Activated T-cell treated with anti-CD3 and anti-CD28 coated beads, Interleukin-2, amount 50 U/mL, for 48 hours (primary cell): ENCODE data around the gene DNAAF2.

Experiments used
- DNase-seq, 2 experiments: peaks; one replicate each; pipeline ENCODE4 v3.0.0-alpha.2; 2020

The DNAAF2 gene

DNA sequence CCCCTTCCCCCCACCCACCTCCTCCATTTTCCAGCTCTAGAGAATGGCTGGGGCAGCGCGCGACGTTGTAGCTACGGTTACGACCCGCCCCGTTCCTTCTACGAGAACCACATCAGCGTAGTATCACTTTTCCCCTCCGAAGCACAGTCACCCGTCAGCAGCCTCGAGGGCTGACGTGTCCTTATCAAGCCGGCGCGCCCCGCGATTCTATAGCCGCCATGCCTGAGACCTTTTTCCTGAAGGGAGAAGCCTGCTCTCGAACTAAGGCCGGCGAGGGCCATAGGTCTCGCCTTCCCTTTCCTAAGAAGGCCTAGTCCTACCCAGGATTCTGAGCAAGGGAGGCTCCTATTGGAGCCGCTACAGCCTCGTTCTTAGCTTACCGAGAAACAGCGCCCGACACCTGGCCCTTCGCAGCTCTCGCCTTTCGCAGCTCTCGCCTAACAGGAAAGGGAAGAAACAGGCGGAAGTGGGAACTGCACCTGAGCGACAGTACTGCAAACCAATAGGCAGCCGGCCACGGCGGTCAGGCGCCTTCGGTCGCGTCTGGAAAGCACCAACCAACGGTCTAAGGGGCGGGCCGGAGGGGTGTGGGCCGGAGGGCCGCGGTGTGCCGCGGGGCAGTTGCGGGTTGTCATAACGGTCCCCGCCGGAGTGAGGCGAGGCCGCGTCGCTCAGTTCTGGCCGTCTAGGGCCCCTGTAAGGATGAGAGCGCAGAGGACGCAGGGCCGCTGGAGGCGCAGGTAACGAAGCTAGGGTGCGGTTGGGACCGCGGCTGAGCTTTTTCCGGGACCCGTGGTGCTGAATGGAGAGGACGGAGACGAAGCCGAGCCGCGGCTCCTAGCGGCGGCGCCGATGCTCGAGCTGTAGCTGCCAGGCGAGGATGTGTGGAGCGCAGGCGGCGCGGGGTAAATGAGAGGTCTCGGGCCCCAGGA, 14.6 kb downstream of the DNAAF2 start, which contains the start of the genes MGAT2 and RPL36AL:
Gene MGAT2 (plus strand): TSS at position 618 of the 932 bp plus-strand sequence. CDS start 470 bp downstream, outside the sequence.
Gene RPL36AL (minus strand): TSS at position 445 of the 932 bp plus-strand sequence. CDS start 1,522 bp downstream, outside the sequence.
- DNase-seq: peak; percentile 95 to 98

DNA sequence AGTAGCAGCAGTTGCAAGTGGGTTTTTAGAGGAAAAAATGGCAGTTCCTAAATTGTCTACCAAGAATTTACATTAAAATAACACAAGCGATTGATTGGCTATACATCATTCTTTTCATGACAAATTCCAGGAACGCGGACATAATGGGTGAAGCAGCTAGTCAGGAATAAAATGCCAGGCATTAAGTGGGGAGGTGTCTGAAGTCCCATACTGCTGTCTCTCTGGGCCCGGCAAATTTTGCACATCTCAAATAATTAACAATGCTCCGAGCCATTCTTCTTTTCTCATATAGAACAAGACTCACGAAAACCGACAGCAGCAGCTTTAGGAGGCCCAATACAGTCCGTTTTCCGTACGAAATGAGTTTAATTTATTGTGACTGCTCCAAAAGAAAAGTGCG, 15.3 kb downstream of the DNAAF2 start:
- no peak for DNase-seq

DNA sequence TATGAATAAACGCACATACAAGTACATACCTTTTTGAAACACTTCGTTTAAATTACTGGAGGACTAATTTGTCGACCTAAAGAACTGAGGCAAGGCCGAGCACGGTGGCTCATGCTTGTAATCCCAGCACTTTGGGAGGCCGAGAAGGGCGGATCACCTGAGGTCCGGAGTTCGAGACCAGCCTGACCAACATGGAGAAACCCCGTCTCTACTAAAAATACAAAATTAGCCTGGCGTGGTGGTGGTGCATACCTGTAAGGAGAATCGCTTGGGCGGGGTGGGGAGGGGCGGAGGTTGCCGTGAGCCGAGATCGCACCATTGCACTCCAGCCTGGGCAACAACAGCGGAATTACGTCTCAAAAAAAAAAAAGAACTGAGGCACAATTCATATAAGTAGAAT, 15.8 kb downstream of the DNAAF2 start:
- peak; percentile 20 to 25 for DNase-seq

DNA sequence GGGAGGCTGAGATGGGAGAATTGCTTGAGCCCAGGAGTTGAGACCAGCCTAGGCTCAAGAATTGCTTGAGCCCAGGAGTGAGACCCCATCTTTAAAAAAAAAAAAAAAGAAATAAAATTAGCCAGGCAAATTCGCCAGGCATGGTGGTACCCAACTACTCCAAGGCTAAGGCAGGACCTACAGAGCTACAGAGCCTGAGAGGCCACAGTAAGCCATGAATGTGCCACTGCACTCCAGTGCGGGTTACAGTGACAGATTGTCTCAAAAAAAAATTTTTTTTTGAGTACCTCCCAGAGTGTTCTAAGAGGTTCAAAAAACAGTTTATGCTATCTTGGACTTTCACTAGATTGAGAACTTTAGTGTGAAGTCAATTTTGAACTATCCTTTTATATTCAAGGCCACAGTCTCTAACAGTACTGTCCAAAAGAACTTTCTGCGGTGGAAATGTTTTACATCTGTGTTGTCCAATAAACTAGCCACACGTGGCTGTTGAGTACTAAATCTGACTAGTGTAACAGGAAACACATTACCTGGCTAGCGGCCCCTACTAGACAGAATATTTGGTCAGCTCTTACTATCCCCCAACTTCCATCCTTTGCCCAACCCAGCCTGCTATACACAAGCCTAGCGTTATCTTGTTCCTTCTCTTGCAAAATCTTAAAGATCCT, 17.1 kb downstream of the DNAAF2 start:
- peak in 1 of 2 experiments; percentile 14 for DNase-seq

DNA sequence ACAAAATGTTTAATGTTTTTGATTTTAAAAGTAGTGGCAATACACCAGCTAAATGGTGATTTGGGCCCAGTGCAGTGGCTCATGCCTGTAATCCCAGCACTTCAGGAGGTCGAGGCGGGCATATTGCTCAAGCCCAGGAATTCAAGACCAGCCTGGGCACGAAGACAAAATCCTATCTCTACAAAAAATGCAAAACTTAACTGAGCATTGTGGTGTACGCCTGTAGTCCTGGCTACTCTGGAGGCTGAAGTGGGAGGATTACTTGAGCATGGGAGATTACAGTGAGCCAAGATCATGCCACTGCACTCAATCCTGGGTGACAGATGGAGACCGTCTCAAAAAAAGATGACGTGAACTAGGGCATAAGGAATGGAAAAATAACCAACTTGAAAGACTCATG, 19.3 kb downstream of the DNAAF2 start:
- DNase-seq: peak in 1 of 2 experiments; percentile 9

DNA sequence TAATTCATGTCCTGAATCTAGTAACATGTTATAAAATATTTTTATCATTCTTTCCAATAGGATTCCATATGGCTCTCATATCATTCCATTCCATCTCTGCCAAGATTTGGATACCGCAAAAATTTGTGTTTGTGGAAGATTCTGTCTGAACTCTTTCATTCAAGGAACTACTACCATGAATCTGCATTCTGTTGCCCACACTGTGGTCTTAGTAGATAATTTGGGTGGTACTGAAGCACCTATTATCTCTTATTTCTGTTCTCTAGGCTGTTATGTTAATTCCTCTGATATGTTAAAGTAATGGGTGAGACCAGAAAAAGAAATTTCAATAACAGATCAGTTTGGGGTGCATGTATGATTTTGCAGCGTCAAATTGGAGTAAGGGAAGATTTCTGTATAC, 20.8 kb downstream of the DNAAF2 start:
- DNase-seq: no peak

DNA sequence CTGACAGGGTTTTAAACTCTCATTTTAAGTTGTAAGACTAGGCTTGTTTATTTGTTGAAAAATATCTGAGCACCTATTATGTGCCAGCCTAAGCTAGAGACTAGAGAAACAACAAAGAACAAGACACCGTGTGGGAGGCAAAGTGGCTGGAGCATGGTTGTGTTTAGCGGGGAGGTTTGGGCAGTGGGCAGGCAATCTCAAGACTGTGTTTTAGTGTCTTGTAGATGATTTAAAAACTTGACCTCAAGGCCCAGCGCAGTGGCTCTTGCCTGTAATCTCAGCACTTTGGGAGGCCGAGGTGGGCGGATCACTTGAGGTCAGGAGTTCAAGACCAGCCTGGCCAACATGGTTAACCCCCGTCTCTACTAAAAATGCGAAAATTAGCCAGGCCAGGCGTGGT, 22.4 kb downstream of the DNAAF2 start:
- DNase-seq: peak in 1 of 2 experiments; percentile 13

DNA sequence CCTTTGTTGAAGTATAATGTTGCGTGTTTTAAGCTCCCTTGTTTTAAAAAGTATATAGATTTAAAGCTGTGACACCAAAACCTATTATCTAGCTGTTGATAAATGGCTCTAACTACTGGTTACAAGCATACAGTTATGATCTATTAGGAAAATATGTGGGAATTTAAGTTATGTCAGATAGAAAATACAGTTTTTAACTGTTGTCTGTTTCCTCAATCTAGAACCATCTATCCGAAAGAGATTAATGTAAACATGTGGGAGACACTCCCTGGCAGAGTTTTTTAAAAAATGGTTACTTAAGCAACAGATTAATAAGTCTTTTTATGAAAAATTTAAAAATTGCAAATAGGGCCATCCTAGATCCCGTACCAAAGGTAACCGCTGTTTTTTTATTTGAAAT, 22.8 kb downstream of the DNAAF2 start:
- DNase-seq: no peak

DNA sequence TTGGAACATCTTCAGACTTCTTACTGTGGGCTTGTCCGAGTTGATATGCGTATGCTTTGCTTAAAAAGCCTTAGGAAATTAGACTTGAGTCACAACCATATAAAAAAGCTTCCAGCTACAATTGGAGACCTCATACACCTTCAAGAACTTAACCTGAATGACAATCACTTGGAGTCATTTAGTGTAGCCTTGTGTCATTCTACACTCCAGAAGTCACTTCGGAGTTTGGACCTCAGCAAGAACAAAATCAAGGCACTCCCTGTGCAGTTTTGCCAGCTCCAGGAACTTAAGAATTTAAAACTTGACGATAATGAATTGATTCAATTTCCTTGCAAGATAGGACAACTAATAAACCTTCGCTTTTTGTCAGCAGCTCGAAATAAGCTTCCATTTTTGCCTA, 27.5 kb downstream of the DNAAF2 start:
- no peak for DNase-seq

DNA sequence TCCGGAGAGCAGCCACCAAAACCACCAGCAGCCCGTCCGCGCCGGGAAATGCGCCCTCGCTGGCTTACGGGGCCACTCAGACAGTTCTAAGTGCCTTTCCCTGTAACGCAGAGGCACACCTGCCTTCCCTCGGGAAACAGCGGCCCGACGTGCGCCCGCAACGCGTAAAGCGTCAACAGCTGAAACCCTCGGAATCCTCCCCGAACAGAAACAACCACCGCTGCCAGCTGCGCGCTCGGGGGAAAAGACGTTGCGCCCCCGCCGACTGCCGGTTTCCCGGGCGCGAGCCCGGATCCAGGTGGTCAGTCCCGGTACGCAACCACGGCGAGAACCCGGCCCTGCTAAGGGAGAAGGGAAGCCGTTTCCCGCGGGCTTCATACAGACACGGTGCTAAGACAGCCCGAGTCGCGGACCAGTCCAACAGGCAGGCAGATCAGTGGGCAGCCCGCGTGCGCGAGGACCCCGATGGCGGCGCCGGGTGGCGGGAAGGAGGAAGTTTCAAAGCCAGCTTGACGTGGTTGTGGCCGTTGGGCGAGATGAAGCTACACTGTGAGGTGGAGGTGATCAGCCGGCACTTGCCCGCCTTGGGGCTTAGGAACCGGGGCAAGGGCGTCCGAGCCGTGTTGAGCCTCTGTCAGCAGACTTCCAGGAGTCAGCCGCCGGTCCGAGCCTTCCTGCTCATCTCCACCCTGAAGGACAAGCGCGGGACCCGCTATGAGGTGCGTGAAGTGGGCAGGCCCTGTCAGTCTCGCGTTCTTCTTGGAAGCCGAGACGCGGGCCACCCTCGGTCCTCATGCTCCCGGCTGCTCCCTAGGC, 36.4 kb downstream of the DNAAF2 start, which contains the start of gene LRR1:
Gene LRR1 (plus strand): TSS at position 456 of the 816 bp plus-strand sequence. CDS start 81 bp downstream, at position 537.
- peak; percentile 94 to 95 for DNase-seq

DNA sequence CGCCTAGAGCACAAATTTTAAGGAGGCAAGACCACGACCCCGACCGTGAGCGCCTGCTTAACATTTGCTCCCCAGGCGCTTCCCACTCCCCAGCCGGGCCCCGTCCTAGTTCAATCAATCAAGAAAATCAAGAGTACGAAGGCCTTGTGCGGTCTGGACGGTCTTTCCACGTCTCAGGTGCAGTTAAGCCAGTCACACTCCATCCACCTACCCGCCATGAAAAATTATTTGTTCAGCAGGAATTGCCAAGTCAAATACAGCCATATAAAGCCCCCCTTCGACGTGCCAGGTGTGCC, 36.9 kb downstream of the DNAAF2 start:
- no peak for DNase-seq

DNA sequence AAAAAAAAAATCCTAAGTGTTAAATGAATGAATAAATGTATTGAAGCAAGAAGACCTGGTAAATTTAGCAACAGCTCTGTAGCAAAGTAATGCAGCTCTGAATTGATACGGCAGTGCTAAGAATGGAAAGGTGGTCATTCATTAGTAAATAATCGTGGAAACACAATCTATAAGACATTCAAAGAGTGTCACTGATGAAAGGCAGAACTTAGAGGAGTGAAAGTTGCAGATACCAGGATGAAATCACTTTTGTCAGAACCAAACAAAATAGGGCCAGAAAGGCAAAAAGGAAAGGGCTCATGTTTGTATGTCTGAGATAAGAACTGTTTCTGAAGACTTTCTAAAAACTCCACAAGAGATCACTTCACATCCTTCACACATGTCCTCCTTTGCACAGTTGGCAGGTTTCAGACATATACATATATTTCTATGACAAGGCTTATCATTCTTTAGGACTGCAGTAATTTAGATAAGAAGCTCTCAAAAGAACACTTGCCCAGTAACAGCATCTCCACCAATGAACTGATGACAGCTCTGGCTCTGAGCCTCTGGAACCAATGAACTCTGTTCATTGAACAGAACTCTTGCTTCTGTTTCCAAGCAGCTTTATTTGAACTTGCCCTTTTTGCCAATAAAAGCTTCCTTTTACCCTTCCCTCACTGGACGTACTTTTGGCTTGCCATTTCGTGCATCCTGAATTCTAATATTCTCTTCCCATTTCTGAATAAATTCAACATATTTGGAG, 40.5 kb downstream of the DNAAF2 start:
- DNase-seq: no peak

DNA sequence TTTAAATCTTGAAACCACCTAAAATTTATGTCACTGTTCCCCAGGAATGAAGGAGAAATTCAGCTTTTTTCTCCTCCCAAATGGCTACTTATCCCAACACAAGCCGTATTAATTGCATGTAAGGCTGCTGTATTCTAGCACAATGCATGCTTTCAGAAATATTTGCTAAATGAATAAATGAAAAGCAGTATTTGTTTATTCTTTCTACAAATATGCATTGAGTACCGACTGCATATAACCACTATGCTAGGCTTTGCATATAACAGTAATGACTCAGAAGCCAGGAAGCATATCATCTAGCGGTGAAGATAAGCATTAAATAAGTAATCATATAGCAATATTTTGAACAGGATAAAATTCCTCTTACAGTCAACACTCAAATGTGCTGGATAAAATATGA, 42.0 kb downstream of the DNAAF2 start:
- no peak for DNase-seq

DNA sequence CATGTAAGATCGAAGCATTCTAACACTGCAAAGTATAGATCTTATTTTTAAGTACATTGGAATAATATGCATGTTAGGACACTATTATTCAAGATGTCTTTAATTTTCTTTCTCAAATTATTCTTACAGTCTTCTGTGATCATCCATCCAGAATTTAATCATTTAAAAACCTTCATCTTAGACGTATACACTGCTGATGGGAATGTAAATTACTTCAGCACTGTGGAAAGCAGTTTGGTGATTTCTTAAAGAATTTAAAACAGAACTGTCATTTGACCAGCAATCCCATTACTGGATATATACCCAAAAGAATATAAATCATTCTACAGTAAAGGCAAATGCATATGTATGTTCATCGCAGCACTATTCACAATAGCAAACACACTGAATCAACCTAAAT, 45.7 kb downstream of the DNAAF2 start:
- DNase-seq: no peak

DNA sequence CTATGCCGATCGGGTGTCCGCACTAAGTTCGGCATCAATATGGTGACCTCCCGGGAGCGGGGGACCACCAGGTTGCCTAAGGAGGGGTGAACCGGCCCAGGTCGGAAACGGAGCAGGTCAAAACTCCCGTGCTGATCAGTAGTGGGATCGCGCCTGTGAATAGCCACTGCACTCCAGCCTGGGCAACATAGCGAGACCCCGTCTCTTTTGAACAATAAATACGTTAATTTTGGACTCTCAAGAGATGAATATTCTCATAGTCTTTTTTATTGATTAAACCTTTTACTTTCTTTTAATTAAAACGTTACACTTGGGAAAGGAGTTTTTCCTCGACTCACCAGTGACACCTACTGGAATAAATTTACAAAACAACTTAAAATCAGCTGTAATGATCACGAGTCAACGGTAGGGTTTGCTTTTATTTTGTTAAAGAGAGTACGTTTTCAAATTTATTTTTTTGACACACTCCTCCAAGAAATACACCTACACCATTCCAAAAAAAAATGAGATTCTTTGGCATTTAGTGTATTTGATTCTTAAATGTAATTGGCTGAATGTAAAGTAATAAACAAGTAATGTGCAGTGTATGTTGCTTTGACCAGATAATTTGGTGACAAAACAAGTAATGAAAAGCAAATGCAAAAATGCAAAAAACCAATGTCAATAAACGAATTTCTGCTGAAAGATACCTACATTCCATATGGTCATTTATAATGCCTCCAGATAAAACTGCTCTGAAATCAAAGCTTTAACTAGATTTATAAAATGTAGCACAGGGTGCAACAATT, 48.2 kb downstream of the DNAAF2 start:
- DNase-seq: peak; percentile 73 to 75

DNA sequence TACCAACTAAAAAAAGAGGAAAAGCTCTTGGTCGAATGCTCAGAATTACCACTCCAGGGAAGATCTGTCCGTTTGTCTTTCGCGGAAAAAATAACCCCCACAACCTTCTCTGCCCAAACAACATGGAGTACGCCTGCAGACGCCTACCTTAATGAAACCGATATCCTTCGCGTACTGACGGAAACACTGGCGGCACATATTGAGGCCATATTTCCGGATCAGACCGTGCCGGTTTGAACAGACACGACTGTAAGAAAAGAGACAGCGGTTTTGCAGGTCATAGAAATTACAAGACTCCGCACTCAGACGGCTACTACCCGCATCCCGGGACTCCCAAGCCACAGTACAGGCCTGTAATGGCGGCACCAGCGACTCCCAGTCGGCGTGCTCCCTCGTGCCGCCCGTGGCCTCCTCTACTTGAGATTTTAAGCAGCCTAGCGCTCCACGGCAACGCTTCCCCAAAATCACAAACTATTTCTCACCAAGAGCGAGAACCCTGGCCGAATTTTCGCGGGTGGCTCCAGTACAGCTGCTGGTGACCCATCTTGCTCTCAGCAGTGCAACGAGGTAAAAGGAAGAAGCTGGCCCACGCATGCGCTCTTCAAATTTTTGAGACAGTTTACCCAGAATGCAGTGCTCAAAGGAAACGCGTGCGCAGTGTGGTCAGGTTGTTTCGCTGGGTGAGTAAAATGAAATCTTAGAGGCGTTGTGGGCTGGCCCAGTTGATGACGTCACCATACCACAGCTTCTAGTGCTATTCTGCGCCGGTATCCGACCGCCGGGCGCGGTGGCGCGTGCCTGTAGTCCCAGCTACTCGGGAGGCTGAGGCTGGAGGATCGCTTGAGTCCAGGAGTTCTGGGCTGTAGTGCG, 49.0 kb downstream of the DNAAF2 start, which contains the start of gene RPS29:
Gene RPS29 (minus strand): TSS at position 578 of the 870 bp plus-strand sequence. CDS start 34 bp downstream, at position 544.
- DNase-seq: peak; percentile 99 to 100

DNA sequence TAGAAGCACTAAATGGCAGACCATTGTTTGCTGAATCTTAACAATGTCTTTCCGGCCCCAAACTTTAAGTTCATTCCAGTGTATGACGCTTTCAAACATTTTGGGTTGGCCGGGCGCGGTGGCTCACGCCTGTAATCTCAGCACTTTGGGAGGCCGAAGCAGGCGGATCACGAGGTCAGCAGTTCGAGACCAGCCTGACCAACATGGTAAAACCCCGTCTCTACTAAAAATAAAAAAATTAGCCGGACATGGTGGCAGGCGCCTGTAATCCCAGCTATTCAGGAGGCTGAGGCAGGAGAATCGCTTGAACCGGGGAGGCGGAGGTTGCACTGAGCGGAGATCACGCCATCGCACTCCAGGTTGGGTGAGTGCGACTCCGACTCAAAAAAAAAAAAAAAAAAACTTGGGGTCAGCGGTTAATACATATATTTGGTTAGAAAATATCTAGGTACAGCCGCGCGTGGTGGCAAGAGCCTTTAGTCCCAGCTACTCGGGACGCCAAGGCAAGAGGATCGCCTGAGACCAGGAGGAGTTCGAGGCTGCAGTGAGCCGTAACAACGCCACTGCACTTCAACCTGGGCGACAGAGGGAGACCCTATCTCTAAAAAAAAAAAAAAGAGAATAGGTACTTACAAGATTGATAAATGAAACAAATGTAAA, 49.9 kb downstream of the DNAAF2 start:
- DNase-seq: peak; percentile 56 to 57

DNA sequence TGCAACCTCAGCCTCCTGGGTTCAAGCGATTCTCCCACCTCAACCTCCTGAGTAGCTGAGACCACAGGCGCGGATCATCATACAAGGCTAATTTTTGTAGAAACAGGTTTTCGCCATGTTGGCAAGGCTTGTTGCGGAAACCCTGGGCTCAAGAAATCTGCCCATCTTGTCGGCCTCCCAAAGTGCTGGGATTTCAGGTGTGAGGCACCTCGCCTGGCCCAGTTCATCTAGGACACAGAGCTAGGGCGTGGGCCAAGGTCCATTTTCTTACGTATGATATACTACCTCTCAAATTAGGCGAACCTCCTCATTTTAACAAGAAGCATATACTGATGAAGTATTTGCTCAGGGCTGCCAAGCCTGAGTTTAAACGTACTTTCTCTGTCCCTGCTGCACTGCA, 51.0 kb downstream of the DNAAF2 start:
- peak in 1 of 2 experiments; percentile 32 for DNase-seq

DNA sequence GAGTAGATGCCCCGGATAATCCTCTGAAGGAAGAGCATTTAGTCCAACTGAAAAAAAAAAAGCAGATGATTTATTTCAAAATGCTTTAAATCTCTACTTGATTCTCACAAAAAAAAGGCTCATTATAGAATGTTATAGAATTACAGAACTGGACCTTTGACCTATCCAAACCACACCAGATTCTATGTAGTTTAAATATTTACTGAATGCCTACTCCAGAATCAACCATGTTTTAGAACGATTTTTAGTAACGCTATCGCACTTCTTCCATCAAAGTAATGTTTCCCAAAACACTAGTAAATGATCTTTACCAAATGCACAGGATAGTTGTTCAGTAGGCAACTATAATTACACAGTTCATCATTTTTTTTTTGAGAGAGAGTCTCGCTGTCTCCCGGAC, 51.4 kb downstream of the DNAAF2 start:
- DNase-seq: no peak
